Aorta (tissue), 5 donors: ENCODE measurements around the gene PCARE. TPM values are rescaled to one million over a fixed set of nuclear protein-coding genes. Genes with fewer than 3 reads are reported as not detected.

ENCODE experiments used
- ATAC-seq: fragments of 200-7000 bp; cut with Tn5 transposase; one replicate; pipeline ENCODE4 v1.9.1; 2022; ENCODE audit warnings: moderate library complexity; ENCODE audit not compliant: low FRiP score
- DNase-seq, 2 donors: peaks; one replicate each; pipeline ENCODE4 v3.0.0-alpha.2; 2020
- H3K27ac ChIP-seq, 2 donors: one replicate each; pipeline ENCODE4 v1.5.1; 2013; ENCODE audit warnings: low read length in 2 of 2, mild to moderate bottlenecking in 2 of 2, moderate library complexity in 2 of 2, control low read depth in 1 of 2, inconsistent platforms in 1 of 2, low read depth in 1 of 2
- H3K27me3 ChIP-seq, 2 donors: one replicate each; pipeline ENCODE4 v1.6.1; 2013; ENCODE audit warnings: control low read depth in 1 of 2, low read length in 1 of 2, mild to moderate bottlenecking in 1 of 2, moderate library complexity in 1 of 2; ENCODE audit not compliant: insufficient read depth in 2 of 2, control insufficient read depth in 1 of 2
- H3K36me3 ChIP-seq, 2 donors: one replicate each; pipeline ENCODE4 v1.6.1; 2013; ENCODE audit warnings: control low read depth in 1 of 2, low read length in 1 of 2, mild to moderate bottlenecking in 1 of 2; ENCODE audit not compliant: insufficient read depth in 2 of 2, control insufficient read depth in 1 of 2
- H3K4me1 ChIP-seq, 2 donors: one replicate each; pipeline ENCODE4 v1.6.1; 2013; ENCODE audit warnings: low read length in 2 of 2, control low read depth in 1 of 2, mild to moderate bottlenecking in 1 of 2, moderate library complexity in 1 of 2; ENCODE audit not compliant: insufficient read depth in 2 of 2, control insufficient read depth in 1 of 2
- H3K4me3 ChIP-seq, 2 donors: one replicate each; pipeline ENCODE4 v1.5.1; 2013; ENCODE audit warnings: low read length in 2 of 2, control low read depth in 1 of 2, mild to moderate bottlenecking in 1 of 2
- H3K9me3 ChIP-seq: one replicate; pipeline ENCODE4 v1.6.1; 2013; ENCODE audit warnings: mild to moderate bottlenecking, low read length; ENCODE audit not compliant: control insufficient read depth
- WGBS, 2 donors: extraction: QIAGEN DNeasy Blood & Tissue Kit; methylation state at CpG; one replicate each; pipeline ENCODE4 v1.1.7; 2013; 5-methylcytosine and 5-hydroxymethylcytosine counted together
- intact Hi-C, 2 donors: fragments of 100-400 bp; cut with DNase I; formaldehyde crosslinking; loops; one replicate each; pipeline versions ENCODE4 v1.14.2 to v1.15.0; 2022
- polyA plus RNA-seq, 2 donors: library from polyadenylated mRNA; stranded (reverse); fragments of 200-250 nt; gene quantifications; one replicate each; pipeline ENCODE4 v1.2.3, GENCODE V29; 2013
- total RNA-seq, 2 donors: library from RNA; stranded (reverse); fragmentation: NEBNext Ultra II Directional; extraction: Animal tissue kit (Norgen Biotek cat#: 25700); gene quantifications; one replicate each; pipeline ENCODE4 v1.2.1, GENCODE V29; 2021
- donor health status: healthy with polysubstance abuse.
- donor health status: Bipolar disorder and iron deficiency.
- donor health status: DM: no; HTN: no; CAD: no.
- donor health status: DM: no; HTN: no; CAD: no.
- donor health status: DM: yes; HTN: yes; CAD: no.

The PCARE gene
- total and polyA plus RNA-seq, 4 donors: 0.13 TPM; not detected in 3

DNA sequence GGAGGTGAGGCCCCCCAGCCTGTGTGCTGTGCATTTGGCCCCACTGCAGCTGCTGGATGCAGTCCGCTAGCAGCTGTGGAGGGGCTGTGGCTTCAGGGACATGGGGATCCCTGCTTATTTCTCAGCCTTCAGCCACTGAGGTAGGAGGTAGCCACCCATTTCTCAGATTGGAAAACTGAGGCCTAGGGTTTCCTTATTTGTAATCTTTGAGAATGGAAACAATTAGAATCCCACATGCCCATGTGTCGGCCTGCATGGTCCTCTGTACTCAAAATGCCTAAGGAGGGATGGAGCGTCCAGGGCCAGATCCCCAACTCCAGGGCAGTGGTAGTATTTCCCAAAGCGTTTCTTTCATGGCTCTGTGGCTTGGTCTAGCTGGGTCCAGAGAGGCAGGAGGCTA, 51.1 kb downstream of the PCARE start:
- Histone ChIP-seq H3K36me3 (no peaks in the 10 kb centered on the region), H3K4me1 (no peaks in the 10 kb centered on the region), H3K4me3 (no peak overlapping the region), H3K9me3 (no peaks in the 10 kb centered on the region), H3K27me3 (no peaks in the 10 kb centered on the region), H3K27ac (no peak overlapping the region)
- DNase-seq: no peak
- intact Hi-C loops: no loop called here
- ATAC-seq: no peak
- WGBS, 2 donors: 94 to 96% methylated on average over 4 of the region's 4 CpGs

DNA sequence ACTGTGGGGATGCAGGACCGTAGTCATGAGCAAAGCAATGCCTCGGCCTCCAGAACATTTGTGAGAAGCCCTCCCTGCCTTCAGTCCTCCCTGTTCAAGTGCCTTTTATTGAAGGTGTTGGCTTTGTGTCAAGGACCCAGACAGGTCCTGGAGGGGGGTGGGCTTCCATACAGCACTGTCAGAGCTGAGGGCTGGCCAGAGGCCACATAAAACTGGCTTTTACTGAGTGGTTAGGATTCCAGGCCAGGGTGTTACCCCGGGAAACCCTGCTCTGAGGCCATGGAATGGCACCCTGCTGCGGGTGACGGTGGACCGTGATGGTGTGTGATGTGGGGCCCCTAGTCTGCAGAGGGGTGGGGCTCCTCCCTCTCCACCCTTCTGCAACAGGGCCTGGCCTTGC, 51.6 kb downstream of the PCARE start:
- no peaks in the 10 kb centered on the region for H3K9me3 ChIP-seq
- peak in 1 of 2 donors; percentile 22 for DNase-seq
- no peak overlapping the region for H3K27ac ChIP-seq
- ATAC-seq: no peak
- no peaks in the 10 kb centered on the region for H3K4me1 ChIP-seq
- H3K27me3 ChIP-seq: no peaks in the 10 kb centered on the region
- no peak overlapping the region for H3K4me3 ChIP-seq
- intact Hi-C loops: no loop called here
- WGBS, 2 donors: 43 to 72% methylated on average over 6 of the region's 6 CpGs
- H3K36me3 ChIP-seq: no peaks in the 10 kb centered on the region

DNA sequence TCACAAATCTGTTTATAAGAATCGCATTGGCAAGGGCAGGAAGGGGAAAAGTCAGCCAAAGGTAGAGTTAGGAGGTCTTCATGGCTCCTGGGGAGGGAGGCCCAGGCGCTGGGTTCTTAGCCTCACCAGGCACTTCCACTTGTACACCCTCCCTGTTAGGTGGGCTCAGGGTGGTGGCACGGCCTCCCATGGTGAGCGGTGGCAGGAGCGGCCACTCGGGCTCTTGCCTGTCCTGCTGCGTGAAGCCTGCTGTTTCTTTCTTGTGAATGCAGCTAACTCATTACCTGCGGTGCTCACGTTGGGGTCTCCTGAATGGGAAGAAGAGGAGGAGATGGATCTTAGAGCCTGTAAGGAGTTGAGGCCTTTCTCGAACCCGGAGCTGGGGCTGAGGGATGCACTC, 52.4 kb downstream of the PCARE start:
- 92 to 93% methylated on average over 11 of the region's 11 CpGs for WGBS, 2 donors
- intact Hi-C loops: no loop called here

DNA sequence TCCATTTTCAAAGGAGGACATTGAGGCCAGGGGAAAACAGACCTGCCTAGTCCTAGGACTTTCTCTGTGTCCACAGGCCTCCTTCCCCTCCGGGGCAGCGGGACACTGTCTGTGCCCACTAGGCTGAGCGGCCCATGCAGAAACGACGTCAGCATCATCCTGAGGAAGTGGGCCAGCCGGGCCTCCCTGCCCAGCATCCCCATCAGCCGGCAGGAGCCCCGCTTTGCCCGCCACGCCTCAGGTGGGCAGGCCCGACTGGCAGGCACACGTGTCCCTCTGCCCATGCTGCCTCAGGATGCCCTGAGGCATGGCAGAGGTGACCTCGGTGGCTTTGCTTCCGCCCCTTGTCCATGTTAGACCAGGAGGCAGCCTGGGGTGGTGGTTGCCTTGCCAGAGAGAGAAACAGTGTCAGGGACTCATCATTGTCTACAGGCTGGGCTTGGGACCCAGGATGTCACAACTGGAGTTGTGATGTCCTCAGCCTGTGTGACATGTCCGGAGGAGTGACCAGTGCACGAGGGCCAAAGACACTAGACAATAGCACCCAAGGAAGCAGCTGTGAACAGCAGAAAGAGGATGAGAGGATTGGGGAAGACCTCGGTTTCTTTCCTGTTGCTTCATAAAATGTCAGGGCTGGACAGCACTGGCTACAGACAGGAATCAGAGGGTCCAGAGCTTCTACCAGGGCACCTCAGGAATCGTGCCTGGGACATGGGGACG, 56.4 kb downstream of the PCARE start:
- Histone ChIP-seq H3K36me3 (no peaks in the 10 kb centered on the region), H3K27me3 (no peaks in the 10 kb centered on the region), H3K9me3 (no peaks in the 10 kb centered on the region), H3K27ac (no peak overlapping the region), H3K4me1 (no peaks in the 10 kb centered on the region), H3K4me3 (no peak overlapping the region)
- WGBS, 2 donors: 91 to 93% methylated on average over 19 of the region's 19 CpGs
- no peak for DNase-seq
- intact Hi-C loops: no loop called here
- ATAC-seq: no peak

More for the DNA sequence above, 52.4 kb downstream of the PCARE start:
- Histone ChIP-seq H3K4me1 (no peaks in the 10 kb centered on the region), H3K27ac (no peak overlapping the region), H3K9me3 (no peaks in the 10 kb centered on the region), H3K36me3 (no peaks in the 10 kb centered on the region), H3K27me3 (no peaks in the 10 kb centered on the region), H3K4me3 (no peak overlapping the region)
- ATAC-seq: no peak
- DNase-seq: no peak

DNA sequence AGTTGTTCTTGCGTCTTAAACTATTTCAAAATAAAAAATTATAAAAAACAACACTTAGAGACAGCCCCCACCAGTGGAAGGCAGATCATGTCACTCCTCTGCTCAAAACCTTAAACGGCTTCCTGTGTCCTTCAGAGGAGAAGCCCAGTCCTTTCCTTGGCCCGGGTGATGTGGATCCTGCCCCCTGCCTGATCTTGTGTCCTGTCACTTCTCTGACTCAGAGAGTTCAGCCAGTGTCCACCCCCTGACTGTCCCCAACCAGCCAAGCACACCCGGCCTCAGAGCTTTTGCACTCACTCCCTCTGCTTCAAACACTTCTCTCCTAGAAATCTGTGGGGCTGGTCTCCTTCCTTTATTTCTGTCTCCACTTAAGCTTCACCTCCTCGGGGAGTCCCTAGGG, 57.8 kb downstream of the PCARE start:
- intact Hi-C loops: no loop called here
- no peaks in the 10 kb centered on the region for H3K36me3 ChIP-seq
- no peaks in the 10 kb centered on the region for H3K27me3 ChIP-seq
- no peaks in the 10 kb centered on the region for H3K4me1 ChIP-seq
- ATAC-seq (no peak), DNase-seq (no peak)
- H3K4me3 ChIP-seq: no peak overlapping the region
- no peaks in the 10 kb centered on the region for H3K9me3 ChIP-seq
- no peak overlapping the region for H3K27ac ChIP-seq
- WGBS, 2 donors: 49 to 53% methylated on average over 5 of the region's 5 CpGs

DNA sequence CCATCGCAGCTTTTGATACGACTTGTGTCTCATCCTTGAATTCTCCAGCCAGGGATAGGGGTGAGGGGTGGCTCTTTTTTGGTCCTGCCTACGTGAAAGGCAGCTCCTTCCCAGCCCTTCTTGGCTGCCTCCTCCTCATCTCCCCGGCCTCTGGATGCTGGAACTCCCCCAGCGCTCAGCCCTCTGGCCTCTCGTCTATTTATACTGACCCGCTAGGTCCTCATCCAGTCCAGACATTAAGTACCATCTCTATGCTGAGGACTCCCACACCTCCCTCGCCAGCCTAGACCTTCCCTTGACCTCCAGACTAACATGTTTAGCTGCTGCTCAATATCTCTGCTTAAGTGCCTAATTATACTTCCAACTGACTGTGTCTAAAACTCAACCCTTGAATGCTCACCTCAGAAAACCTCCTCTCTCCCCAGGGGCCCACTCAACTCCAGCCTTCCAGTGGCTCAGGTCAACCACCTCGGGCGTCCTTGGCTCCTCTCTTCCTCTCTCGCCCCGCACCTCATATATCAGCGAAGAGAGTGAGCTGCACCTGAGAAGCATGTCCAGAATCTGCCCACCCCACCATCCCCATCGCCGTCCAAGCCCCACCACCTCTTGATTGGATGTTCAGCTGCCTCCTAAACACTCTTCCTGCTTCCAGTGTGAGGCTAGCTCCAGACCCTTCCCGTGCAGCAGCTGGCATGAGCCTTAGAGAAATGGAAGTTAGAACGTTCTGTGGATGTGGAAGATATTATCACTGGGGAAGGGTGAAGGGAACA, 58.4 kb downstream of the PCARE start:
- ATAC-seq (no peak), DNase-seq (no peak)
- no peaks in the 10 kb centered on the region for H3K4me1 ChIP-seq
- no peaks in the 10 kb centered on the region for H3K36me3 ChIP-seq
- intact Hi-C loops: no loop called here
- H3K27ac ChIP-seq: no peak overlapping the region
- no peaks in the 10 kb centered on the region for H3K27me3 ChIP-seq
- no peaks in the 10 kb centered on the region for H3K9me3 ChIP-seq
- no peak overlapping the region for H3K4me3 ChIP-seq
- WGBS, 2 donors: 80 to 82% methylated on average over 17 of the region's 17 CpGs

DNA sequence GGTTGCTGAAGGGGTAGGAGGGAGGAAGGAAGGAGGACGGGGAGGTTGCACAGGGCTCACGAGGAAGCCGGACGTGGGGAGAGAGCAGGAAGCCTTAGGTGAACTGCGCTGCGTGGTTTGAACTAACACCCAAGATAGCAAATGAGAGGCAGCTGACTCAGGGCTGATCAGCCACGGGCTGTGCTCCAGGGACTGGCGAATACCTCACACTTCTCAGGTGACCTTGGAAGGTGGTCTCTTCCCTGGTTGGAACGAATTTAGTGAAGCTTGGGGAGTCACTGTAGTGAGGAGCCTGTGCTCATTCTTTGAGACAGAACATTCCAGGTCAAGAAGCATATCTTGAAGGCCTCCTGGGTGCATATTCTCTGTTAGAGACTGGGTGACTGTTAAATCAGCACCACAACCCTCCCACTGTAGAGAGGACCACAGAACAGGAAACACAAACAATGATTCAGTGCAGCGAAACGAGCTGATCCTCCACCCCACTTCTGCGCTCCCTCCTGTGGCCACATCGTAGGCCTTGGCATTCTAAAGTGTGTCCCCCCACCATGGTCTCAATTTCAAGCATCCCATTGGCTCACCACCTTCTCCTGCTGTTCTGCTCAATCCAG, 59.4 kb downstream of the PCARE start:
- no peak overlapping the region for H3K27ac ChIP-seq
- 82 to 84% methylated on average over 13 of the region's 13 CpGs for WGBS, 2 donors
- DNase-seq: no peak

DNA sequence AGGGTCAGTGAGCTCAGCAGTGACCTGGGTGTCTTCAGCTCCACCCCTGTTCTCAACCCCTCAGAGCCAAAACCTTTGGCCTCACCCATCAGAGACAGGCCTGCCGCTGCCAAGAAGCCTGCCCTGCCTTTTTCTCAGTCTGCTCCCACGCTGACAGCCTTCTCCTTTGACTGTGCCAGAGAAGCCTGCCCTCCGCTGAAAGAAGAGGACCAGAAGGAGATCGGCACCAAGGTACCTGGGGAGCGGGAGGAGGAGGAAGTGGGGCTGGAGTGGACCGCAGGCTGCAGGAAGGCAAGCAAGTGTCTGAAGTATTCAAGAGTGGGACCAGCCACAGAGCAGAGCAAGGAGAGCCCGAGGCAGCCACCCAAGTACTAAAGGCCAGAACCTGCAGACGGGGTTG, 60.0 kb downstream of the PCARE start:
- DNase-seq: no peak
- Histone ChIP-seq H3K27me3 (no peaks in the 10 kb centered on the region), H3K4me1 (no peaks in the 10 kb centered on the region), H3K9me3 (no peaks in the 10 kb centered on the region), H3K27ac (no peak overlapping the region), H3K36me3 (no peaks in the 10 kb centered on the region), H3K4me3 (no peak overlapping the region)
- 90 to 96% methylated on average over 8 of the region's 8 CpGs for WGBS, 2 donors
- no peak for ATAC-seq
- intact Hi-C loops: no loop called here

More for the DNA sequence above, 59.4 kb downstream of the PCARE start:
- intact Hi-C loops: no loop called here
- no peak for ATAC-seq
- Histone ChIP-seq H3K27me3 (no peaks in the 10 kb centered on the region), H3K36me3 (no peaks in the 10 kb centered on the region), H3K4me3 (no peak overlapping the region), H3K9me3 (no peaks in the 10 kb centered on the region), H3K4me1 (no peaks in the 10 kb centered on the region)
